Neural progenitor cell (in vitro differentiated cells): ENCODE measurements around the gene TMEM260. TPM values are rescaled to one million over a fixed set of nuclear protein-coding genes. Genes with fewer than 3 reads are reported as not detected.

Experiments
- DNase-seq: peaks from one replicate; pipeline ENCODE4 v3.0.0-alpha.2; 2016; ENCODE audit warnings: low spot score
- H2AFZ ChIP-seq: fragments of 200-600 bp; sonication (generic); replicated peaks from 2 replicates; pipeline ENCODE4 v1.6.1; 2016; ENCODE audit warnings: antibody characterized with exemption
- H3F3A ChIP-seq: fragments of 200-600 bp; sonication (generic); 2 replicates; pipeline ENCODE4 v1.6.1; 2016; ENCODE audit warnings: antibody characterized with exemption, low read depth
- H3K27ac ChIP-seq: fragments of 200-600 bp; sonication (generic); 2 replicates; pipeline ENCODE4 v1.5.1; 2016; ENCODE audit warnings: mild to moderate bottlenecking
- H3K27me3 ChIP-seq: fragments of 200-600 bp; sonication (generic); 2 replicates; pipeline ENCODE4 v1.6.1; 2016; ENCODE audit warnings: mild to moderate bottlenecking, moderate library complexity
- H3K36me3 ChIP-seq: fragments of 200-600 bp; sonication (generic); 2 replicates; pipeline ENCODE4 v1.5.1; 2016
- H3K4me1 ChIP-seq: fragments of 200-600 bp; sonication (generic); 2 replicates; pipeline ENCODE4 v1.6.1; 2016; ENCODE audit warnings: mixed run types
- H3K4me2 ChIP-seq: fragments of 200-600 bp; sonication (generic); 2 replicates; pipeline ENCODE4 v1.6.1; 2016
- H3K4me3 ChIP-seq: fragments of 200-600 bp; sonication (generic); 2 replicates; pipeline ENCODE4 v1.5.1; 2016
- H3K79me2 ChIP-seq: fragments of 200-600 bp; sonication (generic); 2 replicates; pipeline ENCODE4 v1.6.1; 2016; ENCODE audit warnings: low read depth
- H3K9ac ChIP-seq: fragments of 200-600 bp; sonication (generic); 2 replicates; pipeline ENCODE4 v1.6.1; 2016
- H3K9me3 ChIP-seq: fragments of 200-600 bp; sonication (generic); 2 replicates; pipeline ENCODE4 v1.5.1; 2016; ENCODE audit warnings: low read depth
- H4K20me1 ChIP-seq: fragments of 200-600 bp; sonication (generic); 2 replicates; pipeline ENCODE4 v1.6.1; 2016; ENCODE audit warnings: low read depth
- H3K27ac Mint-ChIP-seq: 3 replicates; pipeline ENCODE4 v1.8.0; 2021; ENCODE audit warnings: mixed read lengths
- H3K27me3 Mint-ChIP-seq: 2 replicates; pipeline ENCODE4 v1.8.0; 2022; ENCODE audit warnings: low read depth, mild to moderate bottlenecking, inconsistent platforms, moderate library complexity, mixed read lengths; ENCODE audit not compliant: insufficient read depth
- H3K36me3 Mint-ChIP-seq: 3 replicates; pipeline ENCODE4 v1.8.0; 2021; ENCODE audit warnings: mixed read lengths
- H3K4me1 Mint-ChIP-seq: 3 replicates; pipeline ENCODE4 v1.8.0; 2021; ENCODE audit warnings: mixed read lengths
- H3K4me3 Mint-ChIP-seq: 3 replicates; pipeline ENCODE4 v1.8.0; 2021; ENCODE audit warnings: mild to moderate bottlenecking, moderate library complexity, mixed read lengths
- H3K9me3 Mint-ChIP-seq: 3 replicates; pipeline ENCODE4 v1.8.0; 2020; ENCODE audit warnings: mixed read lengths
- EZH2 ChIP-seq: fragments of 200-600 bp; sonication (generic); IDR thresholded peaks from 2 replicates; pipeline ENCODE4 v1.6.1; 2017; ENCODE audit warnings: antibody characterized with exemption, mild to moderate bottlenecking, moderate library complexity
- EZH2phosphoT487 ChIP-seq: fragments of 200-600 bp; sonication (generic); IDR thresholded peaks from 2 replicates; pipeline ENCODE4 v1.6.1; 2017; ENCODE audit warnings: antibody characterized with exemption
- total RNA-seq: library from RNA; depleted of rRNA; stranded (reverse); fragments of >200 nt; gene quantifications from 2 replicates; pipeline ENCODE4 v1.2.3, GENCODE V29; 2015; ENCODE audit warnings: low replicate concordance
- TF ChIP-seq, protein P1 (sequence below): fragments of 200-600 bp; sonication (generic); IDR thresholded peaks from 2 replicates; pipeline ENCODE4 v1.5.1; 2017; ENCODE audit warnings: antibody characterized with exemption, mild to moderate bottlenecking

The TMEM260 gene
- total RNA-seq, 1 donor from 2014 or later, result 30.7 TPM

DNA sequence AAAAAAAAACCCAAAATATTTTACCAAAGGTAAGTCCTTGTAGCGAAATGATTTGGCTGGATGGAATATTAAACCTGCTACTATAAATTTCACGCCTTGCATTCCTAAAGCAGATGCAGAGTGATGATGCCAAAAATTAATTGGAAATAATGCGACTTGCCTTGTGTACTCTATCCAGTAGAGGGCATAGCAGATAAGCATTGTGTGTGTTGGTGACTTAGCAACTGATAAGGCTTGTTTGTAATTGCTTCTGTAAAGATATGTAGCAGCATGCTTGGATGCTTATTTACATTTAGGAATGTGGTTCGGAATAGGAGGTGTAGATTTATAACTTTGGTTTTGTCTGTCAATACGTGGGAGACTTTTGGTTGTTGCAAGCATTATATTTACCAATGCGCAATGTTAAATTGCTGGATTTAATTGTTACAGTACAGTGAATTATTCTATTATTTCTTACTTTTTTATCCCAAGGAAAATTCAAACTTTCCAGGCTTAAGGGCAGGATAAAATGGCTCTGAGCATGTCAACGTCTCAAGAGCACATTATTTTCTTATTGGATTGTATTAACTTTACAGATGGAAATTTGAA is 80.5 kb downstream of the TMEM260 start:
- Histone ChIP-seq H3K4me1 (peaks cover 29% of the 10 kb centered on the region), H3K9me3 (no peaks in the 10 kb centered on the region), H3F3A (peaks cover 29% of the 10 kb centered on the region), H3K27ac (no peak overlapping the region), H3K79me2 (no peaks in the 10 kb centered on the region), H3K27me3 (peaks cover 49% of the 10 kb centered on the region), H2AFZ (no peak overlapping the region), H3K36me3 (no peaks in the 10 kb centered on the region), H3K4me2 (peak overlapping the region; percentile 52), H4K20me1 (peaks cover 11% of the 10 kb centered on the region), H3K4me3 (peak overlapping the region; percentile 6), H3K9ac (no peak overlapping the region)
- peaks cover 11% of the 10 kb centered on the region for H3K27me3 Mint-ChIP-seq
- TF ChIP-seq, protein P1, sequence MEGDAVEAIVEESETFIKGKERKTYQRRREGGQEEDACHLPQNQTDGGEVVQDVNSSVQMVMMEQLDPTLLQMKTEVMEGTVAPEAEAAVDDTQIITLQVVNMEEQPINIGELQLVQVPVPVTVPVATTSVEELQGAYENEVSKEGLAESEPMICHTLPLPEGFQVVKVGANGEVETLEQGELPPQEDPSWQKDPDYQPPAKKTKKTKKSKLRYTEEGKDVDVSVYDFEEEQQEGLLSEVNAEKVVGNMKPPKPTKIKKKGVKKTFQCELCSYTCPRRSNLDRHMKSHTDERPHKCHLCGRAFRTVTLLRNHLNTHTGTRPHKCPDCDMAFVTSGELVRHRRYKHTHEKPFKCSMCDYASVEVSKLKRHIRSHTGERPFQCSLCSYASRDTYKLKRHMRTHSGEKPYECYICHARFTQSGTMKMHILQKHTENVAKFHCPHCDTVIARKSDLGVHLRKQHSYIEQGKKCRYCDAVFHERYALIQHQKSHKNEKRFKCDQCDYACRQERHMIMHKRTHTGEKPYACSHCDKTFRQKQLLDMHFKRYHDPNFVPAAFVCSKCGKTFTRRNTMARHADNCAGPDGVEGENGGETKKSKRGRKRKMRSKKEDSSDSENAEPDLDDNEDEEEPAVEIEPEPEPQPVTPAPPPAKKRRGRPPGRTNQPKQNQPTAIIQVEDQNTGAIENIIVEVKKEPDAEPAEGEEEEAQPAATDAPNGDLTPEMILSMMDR, result peak; percentile 84
- TF ChIP-seq EZH2, result no peak
- no peak overlapping the region for H3K4me3 Mint-ChIP-seq
- peak; percentile 62 for DNase-seq
- peaks cover 26% of the 10 kb centered on the region for H3K4me1 Mint-ChIP-seq
- no peak overlapping the region for H3K27ac Mint-ChIP-seq
- H3K36me3 Mint-ChIP-seq, result no peaks in the 10 kb centered on the region
- H3K9me3 Mint-ChIP-seq, result no peaks in the 10 kb centered on the region

DNA sequence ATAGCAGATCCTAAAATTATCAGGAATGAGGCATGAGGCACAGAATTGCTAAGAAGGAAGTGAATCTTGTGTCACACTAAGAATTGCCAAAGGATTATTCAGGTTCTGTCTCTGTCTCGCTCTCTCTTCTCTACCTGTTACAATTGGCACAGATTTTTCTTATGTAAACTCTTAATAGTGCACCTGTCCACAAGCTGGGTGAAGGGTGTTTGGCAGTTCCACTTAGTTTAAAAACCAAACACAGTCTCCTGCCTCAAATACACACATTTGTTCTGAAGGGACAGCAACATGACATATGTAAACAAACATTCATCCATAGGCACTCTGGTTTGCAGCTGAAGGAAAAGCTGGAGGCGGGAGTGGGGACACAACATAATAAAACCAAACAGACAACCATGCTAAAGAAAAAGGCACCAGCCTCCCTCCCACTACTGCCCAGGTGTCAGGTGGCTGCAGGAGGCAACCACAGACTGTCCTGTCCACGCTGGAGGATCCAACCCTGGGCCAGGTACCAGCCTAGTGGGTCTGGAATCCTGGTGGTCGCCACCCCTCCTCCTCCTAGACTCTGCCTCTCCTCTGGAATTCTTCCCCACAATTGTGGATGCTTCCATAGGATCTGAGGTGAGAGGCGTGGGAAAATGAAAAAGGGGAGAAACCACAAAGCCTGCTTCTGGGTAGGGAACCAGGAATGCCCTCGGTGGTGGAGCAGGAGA is 81.2 kb downstream of the TMEM260 start:
- H3K36me3 Mint-ChIP-seq, result no peaks in the 10 kb centered on the region
- no peak overlapping the region for H3K4me3 ChIP-seq

DNA sequence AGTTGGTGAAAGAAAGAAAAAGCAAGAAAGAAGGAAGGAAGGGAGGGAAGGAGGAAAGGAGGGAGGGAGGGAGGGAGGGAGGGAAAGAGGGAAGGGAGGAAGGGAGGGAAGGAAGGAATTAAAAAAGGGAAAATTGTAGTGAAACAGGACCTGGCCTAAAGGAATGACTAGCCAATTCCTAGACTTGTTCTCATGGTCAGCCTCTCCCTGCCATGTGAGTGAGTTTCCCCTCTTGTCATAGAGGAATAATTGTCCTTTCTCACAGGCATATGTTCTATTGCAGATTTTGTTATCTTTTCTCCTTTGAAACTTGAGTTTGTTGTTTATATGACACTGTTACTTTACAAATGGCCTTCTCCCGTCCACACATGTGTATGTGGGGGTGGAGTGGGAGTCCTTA is 81.9 kb downstream of the TMEM260 start:
- no peaks in the 10 kb centered on the region for H3K36me3 Mint-ChIP-seq
- DNase-seq, result no peak
- peaks cover 26% of the 10 kb centered on the region for H3K4me1 Mint-ChIP-seq
- no peak overlapping the region for H2AFZ ChIP-seq
- H3F3A ChIP-seq, result peaks cover 29% of the 10 kb centered on the region
- H3K36me3 ChIP-seq, result no peaks in the 10 kb centered on the region
- H3K9ac ChIP-seq, result no peak overlapping the region
- no peaks in the 10 kb centered on the region for H3K9me3 Mint-ChIP-seq
- H3K79me2 ChIP-seq, result no peaks in the 10 kb centered on the region
- H4K20me1 ChIP-seq, result peaks cover 11% of the 10 kb centered on the region
- TF ChIP-seq EZH2 (no peak), EZH2phosphoT487 (no peak)
- TF ChIP-seq, protein P1, result no peak
- no peaks in the 10 kb centered on the region for H3K9me3 ChIP-seq
- H3K4me3 Mint-ChIP-seq, result no peak overlapping the region
- no peak overlapping the region for H3K4me2 ChIP-seq
- H3K27me3 ChIP-seq, result peaks cover 38% of the 10 kb centered on the region
- H3K27me3 Mint-ChIP-seq, result peaks cover 11% of the 10 kb centered on the region
- H3K27ac Mint-ChIP-seq, result no peak overlapping the region
- peaks cover 29% of the 10 kb centered on the region for H3K4me1 ChIP-seq
- no peak overlapping the region for H3K4me3 ChIP-seq
- no peak overlapping the region for H3K27ac ChIP-seq

More for the DNA sequence above, 81.2 kb downstream of the TMEM260 start:
- H3K4me2 ChIP-seq, result no peak overlapping the region
- H3K9me3 Mint-ChIP-seq, result no peaks in the 10 kb centered on the region
- H3K27ac ChIP-seq, result no peak overlapping the region
- no peaks in the 10 kb centered on the region for H3K9me3 ChIP-seq
- H3K4me1 ChIP-seq, result peaks cover 29% of the 10 kb centered on the region
- H3K27me3 Mint-ChIP-seq, result peaks cover 11% of the 10 kb centered on the region
- H3F3A ChIP-seq, result peaks cover 29% of the 10 kb centered on the region
- no peaks in the 10 kb centered on the region for H3K36me3 ChIP-seq
- H3K4me3 Mint-ChIP-seq, result no peak overlapping the region
- peak; percentile 20 for DNase-seq
- H3K27me3 ChIP-seq, result peaks cover 43% of the 10 kb centered on the region
- peaks cover 26% of the 10 kb centered on the region for H3K4me1 Mint-ChIP-seq
- H3K9ac ChIP-seq, result no peak overlapping the region
- H4K20me1 ChIP-seq, result peaks cover 11% of the 10 kb centered on the region
- no peak overlapping the region for H2AFZ ChIP-seq
- TF ChIP-seq EZH2, result no peak
- TF ChIP-seq EZH2phosphoT487, result no peak
- TF ChIP-seq, protein P1, result no peak
- H3K27ac Mint-ChIP-seq, result no peak overlapping the region
- no peaks in the 10 kb centered on the region for H3K79me2 ChIP-seq
